Activated T-helper 2 cell treated with anti-CD3 and anti-CD28 coated beads, Interferon-gamma antibody, Interleukin-2, Interleukin-4, amounts not matched to agents 10 μg/mL and 5 μg/mL and 100 μg/mL, durations not matched to agents 14 hours and 24 hours and 36 hours (primary cell): Measurements from ENCODE around the gene FAM83C. TPM values are rescaled to one million over a fixed set of nuclear protein-coding genes. Genes with fewer than 3 reads are reported as not detected.

ENCODE experiments used
- DNase-seq: peaks from one replicate; pipeline ENCODE4 v3.0.0; 2021; ENCODE audit warnings: low spot score
- H3K27ac Mint-ChIP-seq: one replicate; pipeline ENCODE4 v1.8.0; 2021; ENCODE audit warnings: mixed read lengths
- H3K27me3 Mint-ChIP-seq: one replicate; pipeline ENCODE4 v1.8.0; 2021; ENCODE audit warnings: low read depth, mixed read lengths
- H3K36me3 Mint-ChIP-seq: one replicate; pipeline ENCODE4 v1.8.0; 2021; ENCODE audit warnings: low read depth, mixed read lengths
- H3K4me1 Mint-ChIP-seq: one replicate; pipeline ENCODE4 v1.8.0; 2021; ENCODE audit warnings: low read depth, mixed read lengths
- H3K4me3 Mint-ChIP-seq: one replicate; pipeline ENCODE4 v1.8.0; 2021; ENCODE audit warnings: low read depth, mild to moderate bottlenecking, moderate library complexity, mixed read lengths
- H3K9me3 Mint-ChIP-seq: one replicate; pipeline ENCODE4 v1.8.0; 2021; ENCODE audit warnings: mixed read lengths
- intact Hi-C: fragments of 100-400 bp; cut with micrococcal nuclease; formaldehyde crosslinking; loops from one replicate; pipeline ENCODE4 v1.15.1; 2023
- total RNA-seq: library from RNA; stranded (reverse); gene quantifications from 2 replicates; pipeline ENCODE4 v1.2.3, GENCODE V29; 2022

Gene FAM83C
- total RNA-seq, 1 donor from 2014 or later, result not detected

DNA sequence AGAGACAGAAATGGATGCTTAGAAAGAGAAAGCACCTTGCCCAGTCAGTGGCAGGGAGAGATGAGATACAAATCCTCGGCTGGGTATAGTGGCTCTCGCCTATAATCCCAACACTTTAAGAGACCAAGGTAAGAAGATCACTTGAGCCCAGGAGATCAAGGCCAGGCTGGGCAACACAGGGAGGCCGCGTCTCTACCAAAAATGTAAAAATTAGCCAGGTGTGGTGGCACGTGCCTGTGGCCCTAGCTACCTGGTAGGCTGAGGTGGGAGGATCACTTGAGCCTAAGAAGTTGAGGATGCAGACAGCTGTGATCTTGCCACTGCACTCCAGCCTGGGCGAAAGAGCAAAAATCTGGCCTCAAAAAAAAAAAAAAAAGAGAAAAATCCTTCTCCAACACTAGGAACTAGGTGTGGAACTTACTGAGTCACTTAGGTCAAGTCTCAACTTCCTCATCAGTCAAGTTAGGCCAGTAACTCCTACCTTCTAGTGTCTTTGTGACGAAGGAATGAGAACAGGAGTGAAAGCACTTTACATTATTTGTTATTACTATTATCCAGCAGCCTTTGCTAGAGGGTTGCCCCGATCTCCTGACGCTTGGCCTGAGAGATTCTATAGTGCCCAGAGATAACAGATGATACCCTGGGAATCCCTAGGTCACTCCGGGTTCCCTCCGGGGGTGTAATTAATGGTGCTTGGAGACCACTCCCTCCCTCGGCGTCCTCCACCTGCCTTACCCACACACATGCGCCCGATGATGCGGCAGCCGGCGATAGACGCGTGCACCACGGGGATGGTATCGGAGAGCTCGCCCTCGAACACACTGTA lies 8.6 kb downstream of the FAM83C start:
- H3K4me1 Mint-ChIP-seq, result peaks cover 23% of the 10 kb centered on the region
- H3K4me3 Mint-ChIP-seq, result peak overlapping the region; percentile 84
- intact Hi-C loops, result no loop called here
- no peak for DNase-seq
- H3K9me3 Mint-ChIP-seq, result no peaks in the 10 kb centered on the region
- no peaks in the 10 kb centered on the region for H3K27me3 Mint-ChIP-seq
- H3K27ac Mint-ChIP-seq, result peak overlapping the region; percentile 81
- peaks cover 42% of the 10 kb centered on the region for H3K36me3 Mint-ChIP-seq

DNA sequence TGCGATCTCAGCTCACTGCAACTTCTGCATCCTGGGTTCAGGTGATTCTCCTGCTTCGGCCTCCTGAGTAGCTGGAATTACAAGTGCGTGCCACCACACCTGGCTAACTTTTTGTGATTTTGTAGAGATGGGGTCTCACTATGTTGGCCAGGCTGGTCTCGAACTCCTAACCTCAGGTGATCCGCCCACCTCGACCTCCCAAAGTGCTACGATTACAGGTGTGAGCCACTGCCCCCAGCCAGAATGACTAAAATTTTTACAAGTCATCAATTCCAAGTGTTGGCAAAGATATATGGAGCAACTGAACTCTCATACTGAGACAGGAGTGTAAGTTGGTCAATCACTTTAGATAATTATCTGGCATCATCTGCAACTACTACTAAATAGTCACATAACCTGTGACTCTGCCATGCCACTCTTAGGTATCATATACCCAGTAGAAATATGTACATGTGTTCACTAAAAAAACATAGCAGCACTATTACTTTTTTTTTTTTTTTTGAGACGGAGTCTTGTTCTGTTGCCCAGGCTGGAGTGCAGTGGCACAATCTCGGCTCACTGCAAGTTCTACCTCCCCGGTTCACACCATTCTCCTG lies 10.6 kb downstream of the FAM83C start:
- H3K4me3 Mint-ChIP-seq, result no peak overlapping the region
- intact Hi-C loops, result no loop called here
- no peaks in the 10 kb centered on the region for H3K9me3 Mint-ChIP-seq
- H3K27ac Mint-ChIP-seq, result no peak overlapping the region
- H3K36me3 Mint-ChIP-seq, result peaks cover 60% of the 10 kb centered on the region
- no peaks in the 10 kb centered on the region for H3K27me3 Mint-ChIP-seq
- DNase-seq, result no peak
- H3K4me1 Mint-ChIP-seq, result peaks cover 26% of the 10 kb centered on the region

GRCh38 chr20:35280523-35280922 lies 11.7 kb downstream of the FAM83C start:
- no peaks in the 10 kb centered on the region for H3K9me3 Mint-ChIP-seq
- peaks cover 60% of the 10 kb centered on the region for H3K36me3 Mint-ChIP-seq
- intact Hi-C loops, result no loop called here
- H3K27me3 Mint-ChIP-seq, result no peaks in the 10 kb centered on the region
- no peak overlapping the region for H3K27ac Mint-ChIP-seq
- DNase-seq, result no peak
- peaks cover 20% of the 10 kb centered on the region for H3K4me1 Mint-ChIP-seq
- H3K4me3 Mint-ChIP-seq, result no peak overlapping the region

- Mint-ChIP-seq H3K27me3 (no peaks in the 10 kb centered on the region), H3K36me3 (peaks cover 57% of the 10 kb centered on the region), H3K4me3 (no peak overlapping the region), H3K27ac (peak overlapping the region; percentile 10), H3K9me3 (no peaks in the 10 kb centered on the region), H3K4me1 (peaks cover 14% of the 10 kb centered on the region)
- intact Hi-C loops, result no loop called here
- DNase-seq, result no peak
These were observed 12.6 kb downstream of the FAM83C start for GRCh38 chr20:35279533-35280174.

DNA sequence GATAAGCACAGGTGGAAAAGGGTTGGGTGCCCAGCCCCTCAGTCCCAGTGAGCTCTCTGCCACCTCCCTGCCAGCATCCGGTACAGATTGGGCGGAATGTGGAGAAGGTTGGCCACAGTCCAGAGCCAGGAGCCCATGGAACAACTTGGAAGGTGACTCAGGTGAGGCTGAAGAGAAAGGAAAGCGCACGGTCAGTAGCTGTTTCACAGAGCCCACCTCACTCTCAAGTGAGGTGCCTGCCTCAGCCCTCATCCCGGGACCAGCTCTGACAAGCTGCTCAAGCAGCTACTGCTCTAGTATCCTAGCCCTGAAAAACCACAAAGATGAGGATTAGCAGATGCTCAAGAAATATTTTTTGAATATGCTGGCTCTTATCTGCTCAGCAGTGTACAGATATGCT lies 13.2 kb downstream of the FAM83C start:
- no peak for DNase-seq
- Mint-ChIP-seq H3K27ac (peak overlapping the region; percentile 10), H3K4me1 (peaks cover 14% of the 10 kb centered on the region), H3K4me3 (no peak overlapping the region), H3K36me3 (peaks cover 55% of the 10 kb centered on the region), H3K27me3 (no peaks in the 10 kb centered on the region), H3K9me3 (no peaks in the 10 kb centered on the region)
- intact Hi-C loops, result no loop called here

DNA sequence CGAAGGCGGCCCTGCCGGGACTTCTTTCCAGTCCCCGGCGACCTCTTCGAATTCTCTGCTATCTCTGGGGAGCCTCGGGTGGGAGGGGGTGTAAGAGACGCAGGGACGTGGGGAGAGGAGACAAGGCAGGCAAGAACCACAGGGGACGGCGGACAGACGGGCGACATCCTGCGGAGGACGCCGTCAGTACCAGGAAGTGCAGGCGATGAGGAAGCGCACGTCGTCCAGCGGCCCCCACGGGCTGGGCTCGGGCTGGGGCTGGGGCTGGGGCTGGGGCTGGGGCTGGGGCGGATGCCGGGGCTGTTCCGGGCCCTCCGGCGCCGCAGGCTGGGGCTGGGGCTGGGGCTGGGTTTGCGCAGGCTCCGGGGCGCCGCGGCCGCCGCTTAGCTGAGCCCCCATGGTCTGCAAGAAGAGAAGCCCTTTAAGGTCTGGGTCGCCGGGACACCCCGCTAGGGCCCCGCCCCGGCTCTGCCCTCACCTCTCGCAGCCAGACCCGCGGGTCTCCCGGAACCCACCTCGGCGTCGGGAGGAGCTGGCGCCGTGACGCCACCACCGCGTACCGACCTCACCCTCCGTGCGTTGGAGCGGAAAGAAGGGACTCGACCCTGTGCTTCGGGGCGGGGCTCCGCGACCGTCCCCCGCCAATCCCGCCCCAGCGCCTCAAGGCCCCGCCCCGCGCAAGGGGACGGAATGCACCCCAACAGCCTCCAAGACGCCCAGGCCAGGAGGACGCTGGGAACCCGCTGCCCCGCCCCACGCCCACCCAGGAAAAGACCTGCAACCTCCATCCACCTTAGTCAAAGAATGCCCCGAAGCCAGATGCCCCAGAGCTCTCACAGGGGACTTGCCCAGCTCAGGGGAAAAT lies 14.5 kb downstream of the FAM83C start, which contains the start of gene MMP24OS:
MMP24OS (minus strand) TSS at position 592 of the 865 bp plus-strand sequence; CDS start at position 399, 193 bp downstream.
- peak; percentile 90 for DNase-seq
- no peaks in the 10 kb centered on the region for H3K27me3 Mint-ChIP-seq
- H3K27ac Mint-ChIP-seq, result peak within 1 kb of the TSS; percentile 97
- intact Hi-C loops, result no loop called here
- no peaks in the 10 kb centered on the region for H3K9me3 Mint-ChIP-seq
- H3K36me3 Mint-ChIP-seq, result peaks cover 48% of the 10 kb centered on the region
- H3K4me1 Mint-ChIP-seq, result peaks cover 8% of the 10 kb centered on the region
- peak within 1 kb of the TSS; percentile 97 for H3K4me3 Mint-ChIP-seq

DNA sequence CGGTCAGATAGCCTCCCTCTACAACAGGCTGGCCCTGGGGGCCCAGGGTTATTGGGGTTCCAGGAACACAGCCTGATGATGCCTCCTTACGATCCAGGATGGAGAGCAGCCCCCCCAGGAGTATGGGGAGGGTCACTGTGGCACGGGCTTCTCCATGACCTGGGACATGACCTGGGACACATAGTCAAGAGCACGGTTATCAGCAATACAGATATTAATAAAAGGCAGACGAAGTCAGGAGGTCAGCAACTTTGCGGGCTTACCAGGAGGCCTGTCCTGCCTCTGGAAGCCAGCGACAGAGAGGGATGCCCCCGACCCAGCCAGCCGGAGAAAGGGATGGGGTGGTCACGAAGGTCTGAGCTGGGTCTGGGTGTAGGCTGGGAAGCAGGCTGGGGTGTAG lies 15.1 kb downstream of the FAM83C start:
- no peak for DNase-seq
- Mint-ChIP-seq H3K4me1 (peaks cover 5% of the 10 kb centered on the region), H3K27ac (peak overlapping the region; percentile 97), H3K4me3 (peak overlapping the region; percentile 97), H3K9me3 (no peaks in the 10 kb centered on the region), H3K27me3 (no peaks in the 10 kb centered on the region), H3K36me3 (peaks cover 45% of the 10 kb centered on the region)
- intact Hi-C loops, result no loop called here

DNA sequence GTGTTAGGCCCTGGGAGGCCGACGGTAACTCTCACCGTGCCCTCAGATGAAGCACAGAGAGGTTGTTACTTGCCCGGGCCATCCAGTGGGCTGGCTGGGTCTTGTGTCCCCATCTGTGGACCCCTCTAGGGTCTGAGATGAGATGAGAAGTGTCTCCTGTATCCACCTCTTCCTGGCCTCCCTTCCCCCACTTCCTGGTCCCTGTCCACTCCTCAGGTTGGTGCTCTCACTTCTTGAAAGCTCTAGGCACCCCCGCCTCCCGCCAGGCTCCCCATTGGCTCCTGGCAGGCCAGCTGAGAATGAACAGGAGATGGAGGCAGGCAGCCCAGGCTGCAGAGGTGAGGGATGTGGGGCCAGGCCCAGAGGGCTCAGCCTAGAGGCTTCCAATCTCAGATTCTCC lies 15.8 kb downstream of the FAM83C start:
- Mint-ChIP-seq H3K27ac (peak overlapping the region; percentile 97), H3K9me3 (no peaks in the 10 kb centered on the region), H3K4me1 (peaks cover 4% of the 10 kb centered on the region), H3K36me3 (peaks cover 43% of the 10 kb centered on the region), H3K27me3 (no peaks in the 10 kb centered on the region), H3K4me3 (peak overlapping the region; percentile 97)
- no peak for DNase-seq
- intact Hi-C loops, result no loop called here

DNA sequence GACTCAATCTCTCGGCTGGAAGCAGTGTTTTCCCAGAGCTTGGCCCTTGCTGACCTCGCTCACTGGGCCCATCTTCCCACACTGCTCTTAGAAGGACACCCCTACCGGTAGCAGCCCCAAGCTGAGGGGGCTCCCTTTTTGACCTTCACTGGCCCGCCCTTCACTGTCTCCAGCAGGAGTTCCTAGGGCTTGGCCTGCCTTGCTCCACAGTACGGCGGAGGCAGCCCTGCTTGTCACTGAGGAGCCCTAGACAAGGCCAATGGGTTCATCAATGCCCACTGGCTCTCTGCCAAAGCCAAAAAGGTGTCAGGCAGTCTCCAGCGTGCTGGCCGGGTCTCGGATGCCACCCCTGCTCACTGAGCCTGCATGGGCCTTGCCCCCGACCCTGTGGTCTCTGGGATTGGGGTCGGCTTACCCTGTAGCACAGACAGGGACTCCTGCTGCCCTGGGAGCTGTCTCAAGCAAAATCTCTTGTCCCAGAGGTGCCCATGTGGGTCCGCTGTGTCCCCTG lies 16.4 kb downstream of the FAM83C start:
- no peak overlapping the region for H3K27ac Mint-ChIP-seq
- H3K36me3 Mint-ChIP-seq, result peaks cover 42% of the 10 kb centered on the region
- H3K4me3 Mint-ChIP-seq, result peak overlapping the region; percentile 97
- H3K27me3 Mint-ChIP-seq, result no peaks in the 10 kb centered on the region
- no peaks in the 10 kb centered on the region for H3K9me3 Mint-ChIP-seq
- no peak for DNase-seq
- intact Hi-C loops, result no loop called here
- peaks cover 4% of the 10 kb centered on the region for H3K4me1 Mint-ChIP-seq

DNA sequence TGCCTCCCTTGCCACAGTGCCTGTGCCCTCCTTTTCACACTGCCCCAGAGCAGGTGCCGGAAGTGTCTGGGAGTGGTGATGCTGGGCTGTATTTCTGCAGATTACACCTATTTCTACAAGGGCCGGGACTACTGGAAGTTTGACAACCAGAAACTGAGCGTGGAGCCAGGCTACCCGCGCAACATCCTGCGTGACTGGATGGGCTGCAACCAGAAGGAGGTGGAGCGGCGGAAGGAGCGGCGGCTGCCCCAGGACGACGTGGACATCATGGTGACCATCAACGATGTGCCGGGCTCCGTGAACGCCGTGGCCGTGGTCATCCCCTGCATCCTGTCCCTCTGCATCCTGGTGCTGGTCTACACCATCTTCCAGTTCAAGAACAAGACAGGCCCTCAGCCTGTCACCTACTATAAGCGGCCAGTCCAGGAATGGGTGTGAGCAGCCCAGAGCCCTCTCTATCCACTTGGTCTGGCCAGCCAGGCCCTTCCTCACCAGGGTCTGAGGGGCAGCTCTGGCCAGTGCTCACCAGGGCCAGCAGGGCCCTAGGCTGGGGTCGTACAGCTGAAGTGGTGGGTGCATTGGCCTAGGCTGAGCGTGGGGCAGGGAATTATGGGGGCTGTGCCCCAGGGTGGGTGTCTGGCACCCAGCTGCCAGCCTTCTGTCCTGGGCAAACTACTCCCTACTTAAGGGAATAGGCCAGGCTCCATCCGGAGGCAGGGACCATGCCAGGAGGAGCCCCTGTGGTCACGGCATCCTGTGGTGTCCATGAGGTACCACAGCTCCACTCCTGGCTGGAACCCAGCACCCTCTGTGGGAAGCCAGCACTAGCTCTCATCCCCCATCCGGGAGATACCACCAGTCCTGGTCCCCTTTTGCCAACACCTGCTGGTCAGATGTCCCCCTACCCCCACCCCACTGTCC lies 17.8 kb downstream of the FAM83C start:
- DNase-seq, result no peak
- peaks cover 29% of the 10 kb centered on the region for H3K36me3 Mint-ChIP-seq
- no peaks in the 10 kb centered on the region for H3K9me3 Mint-ChIP-seq
- no peaks in the 10 kb centered on the region for H3K27me3 Mint-ChIP-seq
- H3K4me1 Mint-ChIP-seq, result peaks cover 4% of the 10 kb centered on the region
- no peak overlapping the region for H3K4me3 Mint-ChIP-seq
- H3K27ac Mint-ChIP-seq, result no peak overlapping the region
- intact Hi-C loops, result no loop called here

DNA sequence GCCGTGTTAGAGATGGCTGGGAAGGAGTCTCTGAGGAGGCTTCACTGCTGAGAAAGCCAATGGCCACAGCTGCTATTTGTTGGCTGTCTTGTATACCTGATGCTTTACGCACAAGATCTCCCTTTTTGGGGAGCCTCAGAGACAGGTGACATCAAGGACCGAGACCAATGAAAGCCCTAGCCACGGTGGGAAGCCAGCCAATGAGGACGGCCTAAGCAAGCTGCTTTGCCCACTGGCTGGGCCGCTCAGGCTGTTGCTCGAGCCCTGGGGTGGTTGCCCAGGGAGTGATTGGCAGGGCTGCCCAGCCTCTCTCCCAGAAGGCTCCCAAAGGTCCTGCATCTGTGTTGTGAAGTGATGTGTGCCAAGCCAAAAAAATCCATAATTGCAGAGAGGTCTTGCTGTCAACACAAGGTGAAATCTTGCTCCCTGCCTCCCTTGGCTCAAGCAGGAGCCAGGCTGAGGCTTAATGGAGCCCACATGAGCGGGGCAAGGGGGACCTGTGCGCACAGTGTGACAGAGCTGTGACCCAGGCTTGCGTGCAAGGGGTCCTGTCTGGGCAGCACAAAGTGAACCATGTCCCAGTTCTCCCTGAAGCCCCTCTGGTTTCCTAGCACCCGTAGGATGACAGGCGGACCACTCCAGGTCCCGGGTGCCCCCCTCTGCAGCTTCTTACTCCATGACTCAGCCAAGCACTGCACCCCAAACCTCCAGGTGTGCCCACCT lies 18.6 kb downstream of the FAM83C start:
- intact Hi-C loops, result no loop called here
- Mint-ChIP-seq H3K27ac (no peak overlapping the region), H3K36me3 (peaks cover 25% of the 10 kb centered on the region), H3K4me1 (peaks cover 2% of the 10 kb centered on the region), H3K4me3 (no peak overlapping the region), H3K27me3 (no peaks in the 10 kb centered on the region), H3K9me3 (no peaks in the 10 kb centered on the region)
- DNase-seq, result no peak
